ENCODE results near the gene KIRREL3.

The KIRREL3 gene

GRCh38 chr11:126901783-126902182 is 98.8 kb downstream of the KIRREL3 start:
- no peak for DNase-seq

GRCh38 chr11:126899961-126900748 is 100.4 kb downstream of the KIRREL3 start:
- no peak for DNase-seq

- no peak for DNase-seq
Observed at GRCh38 chr11:126898802-126899201, 101.8 kb downstream of the KIRREL3 start.

- DNase-seq = no peak
Observed at GRCh38 chr11:126897430-126897829, 103.1 kb downstream of the KIRREL3 start.

GRCh38 chr11:126896025-126896424 is 104.5 kb downstream of the KIRREL3 start:
- no peak for DNase-seq

- DNase-seq = no peak
Observed at GRCh38 chr11:126893796-126894195, 106.8 kb downstream of the KIRREL3 start.

- no peak for DNase-seq
Observed at GRCh38 chr11:126892756-126893155, 107.8 kb downstream of the KIRREL3 start.

- no peak for DNase-seq
Observed at GRCh38 chr11:126891556-126892217, 108.9 kb downstream of the KIRREL3 start.

GRCh38 chr11:126890561-126890960 is 110.0 kb downstream of the KIRREL3 start:
- DNase-seq = no peak

GRCh38 chr11:126888115-126888712 is 112.4 kb downstream of the KIRREL3 start:
- DNase-seq = no peak

GRCh38 chr11:126886636-126887035 is 113.9 kb downstream of the KIRREL3 start:
- no peak for DNase-seq

GRCh38 chr11:126886085-126886484 is 114.5 kb downstream of the KIRREL3 start:
- no peak for DNase-seq

GRCh38 chr11:126884594-126884993 is 116.0 kb downstream of the KIRREL3 start:
- no peak for DNase-seq

- no peak for DNase-seq
Observed at GRCh38 chr11:126884192-126884591, 116.4 kb downstream of the KIRREL3 start.

GRCh38 chr11:126880872-126881271 is 119.7 kb downstream of the KIRREL3 start:
- no peak for DNase-seq

GRCh38 chr11:126879516-126879915 is 121.1 kb downstream of the KIRREL3 start:
- DNase-seq = no peak

GRCh38 chr11:126878913-126879482 is 121.6 kb downstream of the KIRREL3 start:
- no peak for DNase-seq

GRCh38 chr11:126874831-126875230 is 125.7 kb downstream of the KIRREL3 start:
- no peak for DNase-seq

GRCh38 chr11:126874276-126874675 is 126.3 kb downstream of the KIRREL3 start:
- DNase-seq = no peak

GRCh38 chr11:126871792-126872191 is 128.8 kb downstream of the KIRREL3 start:
- DNase-seq = no peak

- no peak for DNase-seq
Observed at GRCh38 chr11:126870021-126870420, 130.5 kb downstream of the KIRREL3 start.

GRCh38 chr11:126868741-126869140 is 131.8 kb downstream of the KIRREL3 start:
- DNase-seq = no peak

GRCh38 chr11:126864934-126865333 is 135.6 kb downstream of the KIRREL3 start:
- DNase-seq = no peak
